ENCODE results near the gene DIDO1.

The DIDO1 gene

GRCh38 chr20:62879275-62880146 lies 46.8 kb downstream of the DIDO1 start:
- no peak for TF ChIP-seq CTCF (IDR thresholded peaks at IDR 0.05; ENCODE audit: extremely low read depth, insufficient read depth, missing control alignments)
- DNase-seq (ENCODE audit: low spot score): no peak
- in situ Hi-C loops (cut with MboI; ENCODE audit: low pct_unique_long_range_greater_than_20kb, low sequenced_read_pairs, unreplicated experiment): no loop called here

GRCh38 chr20:62878244-62879038 lies 47.9 kb downstream of the DIDO1 start:
- in situ Hi-C loops (cut with MboI; ENCODE audit: low pct_unique_long_range_greater_than_20kb, low sequenced_read_pairs, unreplicated experiment): no loop called here
- DNase-seq (ENCODE audit: low spot score): no peak
- TF ChIP-seq CTCF (IDR thresholded peaks at IDR 0.05; ENCODE audit: extremely low read depth, insufficient read depth, missing control alignments): no peak

GRCh38 chr20:62876902-62877816 lies 49.1 kb downstream of the DIDO1 start:
- TF ChIP-seq CTCF (IDR thresholded peaks at IDR 0.05; ENCODE audit: extremely low read depth, insufficient read depth, missing control alignments): no peak
- in situ Hi-C loops (cut with MboI; ENCODE audit: low pct_unique_long_range_greater_than_20kb, low sequenced_read_pairs, unreplicated experiment): no loop called here
- DNase-seq (ENCODE audit: low spot score): no peak

GRCh38 chr20:62876501-62876901 lies 49.8 kb downstream of the DIDO1 start:
- no peak for DNase-seq (ENCODE audit: low spot score)
- TF ChIP-seq CTCF (IDR thresholded peaks at IDR 0.05; ENCODE audit: extremely low read depth, insufficient read depth, missing control alignments): no peak
- in situ Hi-C loops (cut with MboI; ENCODE audit: low pct_unique_long_range_greater_than_20kb, low sequenced_read_pairs, unreplicated experiment): no loop called here

- in situ Hi-C loops (cut with MboI; ENCODE audit: low pct_unique_long_range_greater_than_20kb, low sequenced_read_pairs, unreplicated experiment): no loop called here
- TF ChIP-seq CTCF (IDR thresholded peaks at IDR 0.05; ENCODE audit: extremely low read depth, insufficient read depth, missing control alignments): no peak
These were observed 50.6 kb downstream of the DIDO1 start for GRCh38 chr20:62875419-62876361.

More at GRCh38 chr20:62875419-62876361, 50.6 kb downstream of the DIDO1 start:
- DNase-seq (ENCODE audit: low spot score): no peak

Data from GM13977 (cell line).